ENCODE data around the gene PARD6B. TPM values are rescaled to one million over a fixed set of nuclear protein-coding genes. Genes with fewer than 3 reads are reported as not detected.
"Not testable (repeated sequence)": the region's sequence is repeated elsewhere in the genome, so short reads cannot be mapped to it uniquely, and the experiment has no call there.

The PARD6B gene
- total and polyA plus RNA-seq, 5 donors: 0.93 to 5.2 (median 3.3) TPM

DNA sequence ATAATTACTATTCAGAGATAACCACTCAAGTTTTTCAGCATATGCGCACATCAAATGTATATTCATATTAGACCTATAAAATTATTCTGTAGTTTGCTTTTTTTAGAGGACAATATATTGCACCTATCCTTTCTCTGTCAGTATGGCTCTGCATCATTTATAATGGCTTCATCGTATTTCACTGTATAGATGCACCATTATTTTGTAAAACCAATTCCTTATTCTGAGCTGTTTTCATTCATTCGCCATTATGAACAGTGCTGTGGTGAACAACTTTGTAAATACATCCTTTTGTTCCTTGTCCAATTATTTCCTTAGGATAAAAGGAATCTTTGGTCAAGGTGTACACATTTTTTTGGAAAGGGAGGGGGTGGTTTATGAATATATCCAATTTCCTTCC is 34.3 kb downstream of the PARD6B start:
- Histone ChIP-seq H3K4me3 (ENCODE audit: low read length) (no peak overlapping the region), H3K27me3 (ENCODE audit: control insufficient read depth, insufficient read depth) (no peaks in the 10 kb centered on the region), H3K9me3 (ENCODE audit: control insufficient read depth, low read length) (no peaks in the 10 kb centered on the region), H3K4me1 (ENCODE audit: control insufficient read depth, insufficient read depth, low read length) (no peaks in the 10 kb centered on the region), H3K27ac (ENCODE audit: low read length) (no peak overlapping the region)
- ATAC-seq: no peak
- WGBS: 61% methylated on average over 3 of the region's 3 CpGs
- intact Hi-C loops (cut with DNase I): no loop called here
- DNase-seq: no peak

DNA sequence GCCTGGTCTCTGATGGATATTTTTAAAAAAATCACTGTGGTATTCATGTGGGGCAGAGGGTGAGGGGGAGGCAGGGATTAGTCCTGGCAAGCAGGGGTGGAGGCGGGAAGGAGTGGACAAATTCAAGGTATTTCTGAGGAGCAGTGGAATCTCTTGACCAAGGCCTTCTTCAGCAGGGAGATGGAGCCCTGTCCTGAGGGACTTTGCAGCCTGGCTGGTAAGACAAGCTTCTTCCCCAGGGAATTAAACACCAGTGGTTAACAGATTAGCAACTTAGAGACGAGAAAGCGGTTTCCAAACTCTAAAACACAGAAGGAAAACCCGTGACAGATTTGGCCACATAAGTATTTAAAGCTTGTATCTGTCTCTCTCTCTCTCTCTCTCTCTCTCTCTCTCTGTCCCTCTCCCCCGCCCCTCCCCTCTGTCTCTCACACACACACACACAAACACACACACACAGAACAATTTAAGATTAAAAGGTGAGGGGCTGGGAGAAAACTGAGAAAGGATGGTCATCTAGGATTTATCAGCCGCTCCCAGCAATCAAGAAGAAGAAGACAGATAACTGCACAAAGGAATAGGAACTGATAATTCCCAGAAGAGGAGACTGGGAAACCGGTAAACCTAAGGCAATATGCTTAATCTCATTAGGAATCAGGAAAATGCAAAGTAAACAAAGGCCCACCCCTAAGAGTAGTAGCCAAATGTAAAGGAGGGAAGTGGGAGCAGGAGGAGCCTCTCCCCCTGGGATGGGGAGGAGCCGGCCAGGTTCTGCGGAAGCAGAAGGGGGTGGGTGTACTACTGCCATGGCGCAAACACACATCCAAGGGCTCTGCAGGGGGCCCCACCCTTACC is 35.8 kb downstream of the PARD6B start:
- H3K27me3 ChIP-seq (ENCODE audit: control insufficient read depth, insufficient read depth); H3K27ac ChIP-seq (ENCODE audit: low read length); H3K9me3 ChIP-seq (ENCODE audit: control insufficient read depth, low read length); intact Hi-C loops (cut with DNase I); H3K4me3 ChIP-seq (ENCODE audit: low read length); H3K4me1 ChIP-seq (ENCODE audit: control insufficient read depth, insufficient read depth, low read length); DNase-seq: not testable (repeated sequence)
- 41% methylated on average over 8 of the region's 10 CpGs for WGBS
- ATAC-seq: peak; percentile 12 to 57

DNA sequence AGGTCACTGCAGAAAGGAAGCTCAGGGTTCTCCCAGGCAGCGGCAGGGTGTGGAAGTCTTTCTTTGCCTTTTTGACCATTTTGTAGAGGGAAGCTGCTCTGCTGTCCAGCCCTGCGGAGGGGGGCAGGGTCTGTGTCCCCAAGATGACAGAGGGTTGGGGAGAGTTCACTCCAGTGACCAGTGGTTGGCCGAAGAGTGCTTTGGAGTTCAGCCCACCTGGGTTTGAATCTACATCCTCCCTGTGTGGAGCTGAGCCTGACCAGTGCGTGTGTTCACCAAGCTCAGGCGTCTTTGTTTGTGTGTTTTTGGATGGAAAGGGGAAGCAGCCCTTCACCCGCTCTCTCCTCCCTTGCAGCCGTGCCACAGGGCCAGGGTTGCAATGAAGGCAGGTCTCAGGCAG is 37.6 kb downstream of the PARD6B start:
- H3K27ac ChIP-seq (ENCODE audit: low read length); H3K4me3 ChIP-seq (ENCODE audit: low read length); intact Hi-C loops (cut with DNase I); ATAC-seq; H3K9me3 ChIP-seq (ENCODE audit: control insufficient read depth, low read length); DNase-seq; H3K27me3 ChIP-seq (ENCODE audit: control insufficient read depth, insufficient read depth); H3K4me1 ChIP-seq (ENCODE audit: control insufficient read depth, insufficient read depth, low read length): not testable (repeated sequence)
- 63% methylated on average over 6 of the region's 7 CpGs for WGBS

DNA sequence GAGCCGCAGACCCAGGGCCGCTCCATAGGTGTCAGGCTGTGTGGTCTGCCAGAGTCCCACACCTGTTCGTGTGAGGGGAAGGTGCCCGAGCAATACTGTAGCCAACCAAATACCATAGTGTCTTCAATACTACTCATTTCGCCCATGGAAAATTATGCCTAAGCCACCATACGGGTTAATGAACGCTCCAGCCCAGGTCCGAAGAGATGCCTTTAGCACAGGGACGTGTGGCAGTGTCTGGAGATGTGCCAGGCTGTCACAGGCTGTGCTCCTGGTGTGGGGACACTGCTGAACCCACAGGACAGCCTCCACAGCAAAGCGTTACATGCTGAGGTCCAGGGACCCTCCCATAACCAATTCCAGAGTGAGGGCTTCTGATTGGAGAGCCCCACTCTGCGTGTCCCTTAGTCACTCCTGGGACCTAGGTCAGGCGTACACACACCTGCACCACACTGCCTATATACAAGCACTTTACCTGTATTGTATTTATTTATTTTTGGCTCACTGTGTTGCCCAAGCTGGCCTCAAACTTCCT is 38.2 kb downstream of the PARD6B start:
- intact Hi-C loops (cut with DNase I); H3K9me3 ChIP-seq (ENCODE audit: control insufficient read depth, low read length); H3K27me3 ChIP-seq (ENCODE audit: control insufficient read depth, insufficient read depth); H3K27ac ChIP-seq (ENCODE audit: low read length); H3K4me3 ChIP-seq (ENCODE audit: low read length); H3K4me1 ChIP-seq (ENCODE audit: control insufficient read depth, insufficient read depth, low read length); DNase-seq: not testable (repeated sequence)
- 84% methylated on average over 12 of the region's 12 CpGs for WGBS
- ATAC-seq: peak in 1 of 2 donors; percentile 13

DNA sequence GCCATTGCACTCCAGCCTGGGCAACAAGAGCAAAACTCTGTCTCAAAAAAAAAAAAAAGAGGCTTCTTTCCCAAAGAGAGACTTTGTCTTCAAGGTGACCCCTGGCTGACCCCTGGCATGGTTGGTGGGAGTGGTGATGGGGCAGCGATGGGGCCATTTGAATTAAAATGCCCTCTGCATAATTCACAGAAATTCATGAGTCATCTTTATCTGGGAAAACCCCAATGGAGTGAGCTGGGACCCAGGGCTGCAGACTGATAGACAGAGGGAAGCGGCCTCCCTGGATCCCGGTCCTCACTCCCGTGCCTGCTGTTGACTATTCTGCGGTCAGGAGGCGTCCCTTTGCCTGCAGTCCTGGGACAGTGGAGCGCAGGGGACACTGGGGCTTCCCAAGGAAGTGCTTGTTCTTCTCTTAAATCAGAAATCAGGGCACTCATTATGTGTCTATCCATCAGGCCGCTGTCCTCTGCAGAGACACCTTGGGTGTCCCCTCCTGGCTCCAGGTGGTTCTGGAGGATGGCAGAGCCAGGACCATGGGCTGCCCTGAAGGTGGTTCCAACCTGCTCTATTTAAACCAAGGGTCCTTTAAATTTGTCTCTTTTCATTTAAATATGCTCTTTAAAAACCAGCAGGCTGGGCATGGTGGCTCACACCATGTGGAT is 40.2 kb downstream of the PARD6B start:
- WGBS: 77% methylated on average over 4 of the region's 8 CpGs
- intact Hi-C loops (cut with DNase I); ATAC-seq; H3K4me3 ChIP-seq (ENCODE audit: low read length); H3K27ac ChIP-seq (ENCODE audit: low read length); H3K27me3 ChIP-seq (ENCODE audit: control insufficient read depth, insufficient read depth); H3K4me1 ChIP-seq (ENCODE audit: control insufficient read depth, insufficient read depth, low read length); H3K9me3 ChIP-seq (ENCODE audit: control insufficient read depth, low read length): not testable (repeated sequence)
- peak in 1 of 3 donors; percentile 19 for DNase-seq

DNA sequence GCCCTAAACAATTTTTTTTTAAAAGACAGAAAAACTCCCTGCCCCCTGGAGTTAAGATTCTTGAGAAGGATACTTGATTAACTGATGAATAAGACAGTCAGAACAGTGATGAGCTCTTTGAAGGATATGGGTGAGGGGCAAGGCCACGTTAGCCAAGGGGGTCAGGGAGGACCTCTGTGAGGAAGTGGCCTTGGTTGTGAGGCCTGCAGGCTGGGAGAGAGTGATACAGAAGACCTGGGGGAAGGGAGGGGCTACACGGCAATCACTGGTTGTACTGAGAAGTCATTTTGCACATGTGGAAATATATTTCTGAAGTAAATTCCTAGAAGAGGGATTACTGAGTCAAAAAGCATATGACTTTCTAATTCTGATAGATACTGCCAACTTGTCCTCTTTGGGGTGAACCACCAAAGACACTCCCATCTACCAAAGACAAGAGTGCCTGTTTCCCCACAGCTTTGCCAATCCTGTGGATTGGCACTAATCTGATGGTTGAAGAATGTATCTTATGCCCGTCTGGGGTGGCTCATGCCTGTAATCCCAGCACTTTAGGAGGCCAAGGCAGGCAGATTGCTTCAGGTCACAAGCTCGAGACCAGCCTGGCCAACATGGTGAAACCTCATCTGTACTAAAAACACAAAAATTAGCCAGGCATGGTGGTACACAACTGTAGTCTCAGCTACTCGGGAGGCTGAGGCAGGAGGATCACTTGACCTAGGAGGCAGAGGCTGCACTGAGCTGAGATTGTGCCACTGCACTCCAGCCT is 41.2 kb downstream of the PARD6B start:
- Histone ChIP-seq H3K27ac (ENCODE audit: low read length) (no peak overlapping the region), H3K27me3 (ENCODE audit: control insufficient read depth, insufficient read depth) (no peaks in the 10 kb centered on the region), H3K4me1 (ENCODE audit: control insufficient read depth, insufficient read depth, low read length) (no peaks in the 10 kb centered on the region), H3K9me3 (ENCODE audit: control insufficient read depth, low read length) (no peaks in the 10 kb centered on the region), H3K4me3 (ENCODE audit: low read length) (no peak overlapping the region)
- ATAC-seq: no peak
- no peak for DNase-seq
- intact Hi-C loops (cut with DNase I): no loop called here
- WGBS: 75% methylated on average over 5 of the region's 5 CpGs

DNA sequence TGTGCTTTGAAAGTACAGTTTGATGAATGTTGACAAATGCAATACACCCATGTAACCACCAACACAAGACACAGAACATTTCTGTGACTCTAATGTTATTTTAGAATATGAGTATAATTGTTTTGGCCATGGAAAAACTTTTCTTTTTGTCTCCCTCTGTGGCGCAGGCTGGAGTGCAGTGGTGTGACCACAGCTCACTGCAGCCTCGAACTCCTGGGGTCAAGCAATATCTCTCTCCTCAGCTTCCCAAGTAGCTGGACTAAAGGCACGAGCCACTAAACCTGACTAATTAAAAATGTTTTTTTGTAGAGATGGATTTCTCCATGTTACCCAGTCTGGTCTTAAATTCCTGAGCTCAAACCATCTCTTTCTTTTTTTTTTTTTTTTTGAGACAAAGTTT is 43.1 kb downstream of the PARD6B start:
- no peaks in the 10 kb centered on the region for H3K27me3 ChIP-seq (ENCODE audit: control insufficient read depth, insufficient read depth)
- no peak for DNase-seq
- WGBS: 71% methylated on average over 3 of the region's 3 CpGs
- H3K4me1 ChIP-seq (ENCODE audit: control insufficient read depth, insufficient read depth, low read length): no peaks in the 10 kb centered on the region
- no peak for ATAC-seq
- no peaks in the 10 kb centered on the region for H3K9me3 ChIP-seq (ENCODE audit: control insufficient read depth, low read length)
- no peak overlapping the region for H3K4me3 ChIP-seq (ENCODE audit: low read length)
- intact Hi-C loops (cut with DNase I): no loop called here
- H3K27ac ChIP-seq (ENCODE audit: low read length): no peak overlapping the region

DNA sequence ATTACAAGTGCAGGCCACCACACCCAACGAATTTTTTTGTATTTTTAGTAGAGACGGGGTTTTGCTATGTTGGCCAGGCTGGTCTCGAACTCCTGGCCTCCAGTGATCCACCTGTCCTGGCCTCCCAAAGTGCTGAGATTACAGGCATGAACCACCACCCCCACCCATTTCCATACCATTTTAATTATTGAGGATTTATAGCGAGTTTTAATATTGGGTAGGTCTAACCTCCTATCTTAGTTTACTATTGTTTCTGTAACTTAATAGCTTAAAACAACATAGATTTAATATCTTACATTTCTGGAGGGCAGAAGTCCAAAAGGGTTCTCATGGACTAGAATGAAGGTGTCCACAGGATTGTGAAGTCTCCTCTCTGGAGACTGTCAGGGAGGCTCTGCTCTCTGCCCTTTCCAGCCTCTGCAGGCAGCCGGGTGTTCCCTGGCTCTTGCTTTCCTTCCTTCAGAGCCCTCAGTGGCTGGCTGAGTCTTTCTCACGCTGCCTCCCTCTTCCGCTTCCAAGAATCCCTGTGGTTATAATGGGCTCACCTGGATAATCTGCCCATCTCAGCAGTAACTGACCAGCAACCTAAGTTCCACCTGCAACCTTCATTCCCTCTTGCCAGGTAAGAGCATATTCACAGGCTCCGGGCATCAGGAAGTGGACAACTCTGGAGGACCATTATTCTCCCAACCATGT is 44.9 kb downstream of the PARD6B start:
- Histone ChIP-seq H3K27ac (ENCODE audit: low read length) (no peak overlapping the region), H3K4me3 (ENCODE audit: low read length) (no peak overlapping the region), H3K27me3 (ENCODE audit: control insufficient read depth, insufficient read depth) (no peaks in the 10 kb centered on the region), H3K9me3 (ENCODE audit: control insufficient read depth, low read length) (no peaks in the 10 kb centered on the region), H3K4me1 (ENCODE audit: control insufficient read depth, insufficient read depth, low read length) (no peaks in the 10 kb centered on the region)
- intact Hi-C loops (cut with DNase I): no loop called here
- DNase-seq (no peak), ATAC-seq (no peak)
- WGBS: 71% methylated on average over 8 of the region's 8 CpGs

DNA sequence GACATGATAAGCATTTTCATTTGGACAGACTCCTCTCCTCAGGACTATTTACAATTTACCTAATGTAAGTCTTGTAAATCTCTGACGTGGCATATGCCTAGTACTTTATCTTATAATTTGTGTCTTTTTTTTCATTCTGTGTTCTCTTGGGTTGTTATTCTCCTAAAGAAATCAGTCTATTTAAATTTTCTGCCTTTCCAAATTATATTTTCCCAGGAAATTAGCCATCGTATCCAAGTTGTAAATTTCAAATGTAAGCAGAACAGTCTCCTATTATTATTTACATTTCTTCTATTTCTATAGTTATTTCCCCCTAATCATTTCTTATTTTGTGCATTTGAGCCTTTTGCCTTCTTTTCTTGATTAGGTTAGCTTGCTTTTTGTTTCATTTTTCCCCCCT is 46.0 kb downstream of the PARD6B start:
- H3K27ac ChIP-seq (ENCODE audit: low read length): no peak overlapping the region
- ATAC-seq: no peak
- no peak for DNase-seq
- WGBS: 73% methylated on average over 2 of the region's 2 CpGs
- no peak overlapping the region for H3K4me3 ChIP-seq (ENCODE audit: low read length)
- intact Hi-C loops (cut with DNase I): no loop called here
- H3K4me1 ChIP-seq (ENCODE audit: control insufficient read depth, insufficient read depth, low read length): no peaks in the 10 kb centered on the region
- H3K27me3 ChIP-seq (ENCODE audit: control insufficient read depth, insufficient read depth): no peaks in the 10 kb centered on the region
- H3K9me3 ChIP-seq (ENCODE audit: control insufficient read depth, low read length): no peaks in the 10 kb centered on the region

DNA sequence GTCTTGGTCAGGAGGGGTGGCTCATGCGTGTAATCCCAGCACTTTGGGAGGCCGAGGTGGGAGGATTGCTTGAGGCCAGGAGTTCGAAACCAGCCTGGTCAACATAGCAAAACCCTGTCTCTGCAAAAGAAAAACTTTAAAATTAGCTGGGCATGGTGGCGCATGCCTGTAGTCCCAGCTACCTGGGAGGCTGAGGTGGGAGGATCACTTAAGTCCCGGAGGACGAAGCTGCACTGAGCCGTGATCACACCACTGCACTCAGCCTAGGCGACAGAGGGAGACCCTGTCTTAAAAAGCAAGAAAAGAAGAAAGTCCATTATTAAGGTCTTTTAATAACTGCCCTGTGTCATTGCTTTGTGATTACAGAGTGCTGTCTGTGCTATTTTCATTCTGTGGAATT is 47.6 kb downstream of the PARD6B start:
- DNase-seq; H3K27ac ChIP-seq (ENCODE audit: low read length); H3K27me3 ChIP-seq (ENCODE audit: control insufficient read depth, insufficient read depth); H3K9me3 ChIP-seq (ENCODE audit: control insufficient read depth, low read length); intact Hi-C loops (cut with DNase I); H3K4me1 ChIP-seq (ENCODE audit: control insufficient read depth, insufficient read depth, low read length); H3K4me3 ChIP-seq (ENCODE audit: low read length); ATAC-seq: not testable (repeated sequence)
- 92% methylated on average over 8 of the region's 8 CpGs for WGBS
